ENCODE measurements around the gene NAALADL2.

GRCh38 chr3:175585898-175586297 is 726.8 kb downstream of the NAALADL2 start:
- TF ChIP-seq MAX (IDR thresholded peaks at IDR 0.05) = no peak
- no peak for TF ChIP-seq RAD21 (IDR thresholded peaks at IDR 0.05; ENCODE audit: low read depth)
- no peak for TF ChIP-seq YY1 (IDR thresholded peaks at IDR 0.05; ENCODE audit: low read depth)
